GOT3 (cell line): Measurements from ENCODE around the gene MYZAP.

Source experiments
- DNase-seq: peaks from one replicate; lab custom pipeline; 2025; ENCODE audit warnings: mixed read lengths; lab: John Stamatoyannopoulos, UW

Gene MYZAP

DNA sequence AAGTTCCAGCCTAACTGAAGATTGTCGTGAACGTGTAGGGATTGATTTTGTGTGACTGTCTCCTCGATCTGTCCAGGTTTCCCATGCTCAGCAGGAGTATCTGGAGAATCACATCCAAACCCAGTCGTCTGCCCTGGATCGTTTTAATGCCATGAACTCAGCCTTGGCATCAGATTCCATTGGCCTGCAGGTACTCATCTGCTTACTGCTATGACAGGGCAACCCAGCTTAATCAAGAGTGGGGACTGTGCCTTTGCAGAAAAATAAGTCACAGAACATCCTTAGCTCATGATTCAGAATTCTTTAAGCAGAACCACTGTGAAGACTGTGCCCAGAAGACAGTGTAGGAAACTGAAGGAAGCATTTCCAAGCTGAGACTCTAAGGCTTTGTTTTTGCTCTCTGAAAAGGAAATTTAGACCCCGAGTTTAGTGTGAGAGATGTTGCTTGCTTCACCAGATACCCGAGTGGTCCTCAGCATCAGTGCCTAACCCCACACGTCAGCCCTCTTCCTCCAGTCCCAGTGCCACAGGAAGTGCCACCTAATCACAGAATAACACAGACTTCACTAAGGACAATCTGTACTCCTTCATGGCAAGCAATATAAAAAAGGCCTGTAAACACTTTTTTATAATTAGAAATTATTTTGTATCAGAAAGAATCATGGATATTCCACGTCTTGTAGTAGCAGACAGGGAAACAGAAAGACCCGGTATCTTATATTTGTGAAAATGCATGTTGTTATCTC lies 34.2 kb downstream of the MYZAP start:
- no peak for DNase-seq

DNA sequence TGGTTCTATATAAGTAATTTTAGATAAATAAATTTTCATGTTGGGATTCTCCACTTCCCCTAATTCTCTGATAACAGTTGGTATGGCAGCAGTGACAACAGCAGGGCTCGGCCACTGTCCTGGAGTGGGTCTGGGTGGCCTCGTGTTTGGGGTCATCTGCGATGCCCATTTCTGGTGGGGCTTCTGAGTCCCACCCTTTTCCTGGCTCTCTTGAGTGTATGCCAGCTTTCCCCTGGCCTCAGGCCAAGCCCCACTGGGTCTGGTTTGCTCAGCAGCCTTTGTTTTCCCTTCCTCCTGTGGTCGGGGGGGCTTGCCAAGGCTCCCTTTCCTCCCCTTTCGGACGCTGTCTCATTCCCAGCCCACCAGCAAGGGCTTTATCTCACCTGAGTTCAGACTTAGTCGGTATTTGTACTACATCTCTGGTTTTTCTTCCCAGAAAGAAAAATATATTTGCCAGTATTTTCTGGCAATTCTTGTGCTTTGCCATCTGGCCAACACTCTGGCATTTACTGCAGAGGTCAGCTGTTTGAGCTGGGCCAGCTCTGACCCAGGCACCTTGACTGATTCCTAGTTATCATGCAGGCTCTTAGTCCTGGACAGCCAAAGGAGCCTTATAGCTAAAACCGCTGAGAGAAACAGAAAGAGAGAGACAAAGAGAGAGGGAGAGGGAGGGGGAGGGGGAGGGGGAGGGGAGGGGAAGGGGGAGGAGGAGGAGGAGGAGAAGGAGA lies 35.2 kb downstream of the MYZAP start:
- no peak for DNase-seq

DNA sequence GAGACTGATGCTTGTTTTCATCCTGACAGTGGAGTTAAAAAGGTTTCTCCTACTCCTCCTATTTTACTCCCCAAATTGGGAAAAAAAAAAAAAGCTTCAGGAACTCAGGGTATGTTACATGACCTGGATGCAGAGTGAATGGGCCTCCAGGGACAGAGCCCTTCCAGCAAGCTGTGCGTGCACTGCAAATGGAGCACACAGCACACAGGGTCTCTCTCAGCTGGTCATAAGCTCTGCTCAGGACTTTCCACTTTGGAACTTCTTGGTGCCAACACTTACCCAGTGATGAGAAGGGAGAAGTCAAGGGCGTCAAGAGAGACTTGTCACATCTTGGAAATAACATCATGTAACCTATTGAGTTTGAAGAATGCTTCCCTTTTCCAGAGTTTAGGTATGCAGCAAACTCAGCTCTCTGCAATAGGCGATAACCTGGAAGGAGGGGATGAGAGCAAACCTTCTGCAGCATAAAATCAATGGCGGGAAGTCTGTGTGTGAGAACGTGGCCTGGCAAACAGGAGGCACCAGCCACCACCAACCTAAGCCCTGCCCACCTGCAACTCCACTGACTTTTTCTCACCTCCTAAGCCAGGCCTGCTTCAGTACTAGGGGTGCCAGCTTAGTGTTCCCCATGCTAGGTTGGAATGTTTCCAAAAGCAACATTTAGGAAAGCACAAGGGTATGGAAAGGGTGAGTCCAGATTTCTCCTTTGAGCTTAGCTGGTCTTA lies 39.8 kb downstream of the MYZAP start:
- DNase-seq, result no peak

DNA sequence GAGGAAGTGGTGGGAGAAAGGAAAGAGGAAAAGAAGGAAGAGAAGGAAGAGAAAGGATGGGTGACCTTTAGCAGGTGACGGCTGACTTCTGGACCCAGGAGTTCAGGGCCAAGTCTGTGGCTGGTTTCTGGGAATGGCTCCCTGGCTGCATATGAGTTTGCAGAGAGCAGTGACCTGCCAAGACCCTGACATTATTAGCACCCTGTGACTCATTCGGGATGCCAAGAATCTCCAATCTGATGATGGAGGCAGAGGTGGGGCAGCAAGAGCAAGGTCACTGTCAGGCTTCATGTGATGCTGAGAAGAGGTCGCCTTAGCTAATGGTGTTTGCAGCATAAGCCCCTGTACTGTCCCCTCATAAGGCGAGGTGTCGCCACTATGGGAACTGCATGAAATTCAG lies 42.6 kb downstream of the MYZAP start:
- no peak for DNase-seq

DNA sequence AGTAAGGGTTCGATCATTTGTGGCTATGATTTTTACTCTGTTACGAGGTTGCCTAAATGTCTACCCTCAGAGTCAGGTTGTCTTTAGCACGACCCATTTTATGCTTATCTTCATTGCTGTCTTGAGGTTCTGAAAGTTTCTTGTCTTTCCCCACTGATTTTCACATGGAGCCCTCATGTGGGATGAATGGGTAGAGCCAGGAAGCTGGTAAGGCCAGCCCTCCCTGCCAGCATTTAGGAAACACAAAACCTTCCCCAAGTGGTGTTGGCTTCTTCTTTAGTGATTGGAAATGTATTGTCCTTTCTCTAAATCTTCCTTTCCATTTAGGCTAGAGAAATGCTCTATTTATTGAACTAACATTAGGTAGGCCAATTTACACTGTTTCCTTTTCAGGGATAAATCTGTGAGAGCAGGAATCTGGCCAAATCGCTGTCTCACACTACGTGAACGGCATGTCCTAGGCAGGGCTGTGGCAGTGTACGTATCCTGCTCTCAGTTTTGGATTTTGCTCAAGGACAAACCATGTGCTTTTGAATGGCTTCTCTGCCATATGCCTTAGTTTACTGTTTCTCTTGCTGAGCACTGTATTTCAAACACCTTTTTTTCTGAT lies 43.7 kb downstream of the MYZAP start:
- no peak for DNase-seq

DNA sequence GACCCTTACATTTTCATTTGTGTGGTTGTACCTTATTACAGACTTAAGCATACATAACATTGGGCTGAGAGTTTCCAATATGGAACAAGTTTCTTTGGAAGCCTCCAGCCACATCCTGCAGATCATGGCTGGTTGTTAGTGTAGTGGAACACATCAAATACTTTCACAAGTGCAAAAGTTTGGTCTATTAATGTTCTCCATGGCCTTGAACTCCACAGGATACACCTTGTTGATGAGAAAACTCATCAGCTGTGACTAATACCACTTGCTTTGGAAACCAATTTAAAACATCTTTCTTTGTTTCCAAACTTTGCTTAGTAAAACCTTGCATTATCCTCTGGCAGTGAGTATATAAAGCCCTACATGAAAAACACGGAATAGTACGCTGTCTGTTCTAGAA lies 46.1 kb downstream of the MYZAP start:
- no peak for DNase-seq

DNA sequence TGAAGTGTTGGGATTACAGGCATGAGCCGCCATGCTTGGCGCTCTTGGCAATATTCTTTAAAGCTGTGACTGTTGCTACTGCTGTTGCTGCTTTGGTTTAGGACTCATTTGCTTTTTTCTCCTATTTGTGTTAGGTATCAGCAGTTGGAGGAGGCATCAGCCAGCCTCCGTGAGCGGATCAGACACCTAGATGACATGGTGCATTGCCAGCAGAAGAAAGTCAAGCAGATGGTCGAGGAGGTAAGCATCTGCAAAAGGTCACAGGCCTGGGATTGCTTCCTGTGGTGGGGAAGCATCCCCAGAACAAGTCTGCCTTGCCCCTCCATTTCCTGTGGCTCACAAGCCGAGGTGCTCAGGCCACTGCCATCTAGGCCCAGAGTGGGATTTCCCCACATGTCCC lies 47.6 kb downstream of the MYZAP start:
- no peak for DNase-seq

DNA sequence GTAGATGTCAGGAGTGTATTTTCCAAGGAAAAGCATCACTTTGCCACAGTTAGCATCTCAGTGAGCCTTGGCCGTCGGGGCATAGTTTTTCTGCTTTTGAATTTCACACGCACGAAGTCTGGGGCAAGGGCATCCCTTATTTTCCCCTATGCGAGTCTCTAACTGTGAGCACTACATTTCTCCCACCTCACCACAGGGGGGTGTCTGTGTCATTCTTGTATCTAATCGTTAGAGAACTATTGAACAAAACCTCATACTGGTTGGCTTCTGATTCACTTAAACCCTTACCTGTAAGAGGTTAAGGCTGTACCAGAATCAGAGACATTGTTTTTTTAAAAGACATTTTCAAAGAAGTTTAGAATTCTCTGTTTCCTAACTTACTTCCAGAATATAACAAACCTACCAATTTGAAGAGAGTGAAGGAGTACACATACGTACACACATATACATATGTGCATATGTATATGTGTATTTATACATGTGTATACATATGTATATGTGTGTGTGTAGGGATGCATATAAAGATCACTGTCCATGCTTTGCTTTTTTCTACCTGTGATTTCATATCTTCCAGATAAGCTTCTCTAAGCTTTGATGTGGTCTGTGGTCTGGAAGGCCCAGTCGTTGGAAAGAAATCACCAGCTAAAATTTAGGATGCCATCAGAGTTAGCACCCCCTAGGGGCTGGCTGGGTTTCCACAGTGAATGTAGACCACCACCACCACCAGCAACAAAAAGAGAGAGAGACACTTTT lies 49.4 kb downstream of the MYZAP start:
- no peak for DNase-seq

DNA sequence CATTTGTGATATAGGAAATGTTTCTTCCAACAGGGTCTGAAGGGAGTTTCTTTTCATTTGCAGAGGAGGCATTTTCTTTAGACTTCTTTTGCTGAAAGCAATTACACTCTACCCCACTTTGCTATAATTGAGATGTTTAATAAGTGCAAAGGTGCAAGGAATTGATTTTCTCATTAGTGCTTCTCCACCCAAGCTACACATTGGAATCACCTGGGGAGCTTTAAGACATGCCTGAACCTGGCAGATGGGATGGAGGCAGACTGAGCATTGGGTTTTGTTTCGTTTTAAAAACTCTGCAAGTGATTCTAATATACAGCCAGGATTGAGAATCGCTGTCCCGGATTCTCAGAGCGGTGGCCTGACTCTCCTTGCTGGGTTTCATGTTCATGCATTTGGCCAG lies 52.1 kb downstream of the MYZAP start:
- no peak for DNase-seq

DNA sequence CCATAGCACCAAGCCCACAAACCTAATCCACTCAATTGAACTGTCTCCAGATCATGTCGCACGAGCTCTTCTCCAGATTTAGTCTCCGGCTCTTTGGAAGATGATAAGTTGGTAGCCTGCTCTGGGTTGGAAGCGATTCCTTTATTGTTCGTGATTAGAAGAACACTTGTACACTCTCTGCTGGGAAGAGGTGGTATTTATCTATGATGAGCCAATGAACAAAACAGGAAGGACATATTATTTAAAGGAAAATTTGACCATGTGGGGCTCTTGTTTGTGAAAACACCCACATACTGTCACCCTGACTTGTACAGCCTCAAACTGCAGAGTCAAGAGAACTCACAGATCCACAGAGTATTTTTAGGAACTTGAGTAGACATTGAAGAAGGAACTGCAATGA lies 54.4 kb downstream of the MYZAP start:
- DNase-seq, result no peak

DNA sequence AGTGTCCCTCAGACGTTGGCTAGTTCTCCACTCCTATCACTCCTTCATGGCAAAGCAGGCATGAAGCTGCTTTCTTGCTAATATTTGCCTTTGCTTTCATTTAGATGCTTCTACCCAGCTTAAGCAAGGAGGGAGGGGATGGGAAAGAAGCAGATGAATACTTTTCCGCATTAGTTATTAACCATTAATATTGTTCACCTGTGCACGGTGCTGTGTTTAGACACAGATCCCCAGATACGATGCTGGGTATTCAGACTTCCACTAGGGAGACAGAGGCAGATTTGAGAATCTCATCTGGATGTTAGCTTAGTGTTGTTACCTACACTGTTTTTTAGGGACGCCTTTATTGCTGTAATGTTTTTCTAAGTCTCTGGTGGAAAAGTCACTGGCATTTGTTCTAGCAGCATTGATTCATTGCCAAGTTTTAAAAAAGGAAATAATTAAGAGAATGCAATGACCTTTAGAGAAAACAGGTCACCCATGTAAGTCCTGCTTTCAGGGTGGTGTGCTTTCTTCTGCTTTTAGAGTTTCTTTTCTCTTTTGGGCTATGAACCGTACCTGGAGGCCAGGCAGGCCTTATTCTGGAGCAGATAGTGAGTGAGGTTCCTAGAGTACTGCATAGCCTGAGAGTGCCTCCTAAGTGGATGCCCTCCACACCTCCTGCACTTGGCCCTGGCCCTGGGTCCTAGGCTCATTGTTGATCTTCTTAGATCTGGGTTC lies 55.5 kb downstream of the MYZAP start:
- no peak for DNase-seq

DNA sequence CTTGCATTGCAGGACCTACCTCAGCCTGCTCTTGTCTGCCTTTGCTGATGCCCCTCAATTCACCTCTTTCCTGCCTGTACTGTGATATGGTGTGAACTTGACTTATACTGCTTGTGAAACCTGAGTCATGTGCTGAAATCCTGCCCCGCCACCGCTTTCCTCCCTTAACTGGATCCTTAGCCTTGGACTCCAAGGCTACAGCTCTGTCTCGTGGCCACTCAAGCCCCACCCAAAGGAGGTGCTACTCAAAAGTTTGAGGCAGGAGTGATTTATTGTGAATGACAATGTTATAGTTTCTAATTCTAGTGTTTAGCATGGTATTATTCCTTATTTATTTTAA lies 56.1 kb downstream of the MYZAP start:
- DNase-seq, result no peak

DNA sequence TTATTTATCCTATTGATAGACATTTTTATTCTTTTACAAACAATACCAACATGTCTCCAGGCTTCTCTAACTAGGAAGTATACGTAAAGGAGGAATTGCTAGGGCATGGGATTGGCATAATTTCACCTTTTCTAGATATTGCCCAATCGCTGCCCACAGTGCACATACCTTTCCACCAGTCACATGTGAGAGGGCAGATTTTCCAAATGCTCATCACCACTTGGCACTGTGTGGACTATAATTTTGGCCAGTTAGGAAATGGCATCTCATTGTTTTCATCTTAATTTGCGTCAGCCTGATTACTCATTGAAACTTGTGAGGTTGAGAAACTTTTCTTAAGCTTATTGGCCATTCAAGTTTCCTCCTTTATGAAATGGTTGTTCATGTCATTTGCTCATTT lies 57.4 kb downstream of the MYZAP start:
- no peak for DNase-seq

DNA sequence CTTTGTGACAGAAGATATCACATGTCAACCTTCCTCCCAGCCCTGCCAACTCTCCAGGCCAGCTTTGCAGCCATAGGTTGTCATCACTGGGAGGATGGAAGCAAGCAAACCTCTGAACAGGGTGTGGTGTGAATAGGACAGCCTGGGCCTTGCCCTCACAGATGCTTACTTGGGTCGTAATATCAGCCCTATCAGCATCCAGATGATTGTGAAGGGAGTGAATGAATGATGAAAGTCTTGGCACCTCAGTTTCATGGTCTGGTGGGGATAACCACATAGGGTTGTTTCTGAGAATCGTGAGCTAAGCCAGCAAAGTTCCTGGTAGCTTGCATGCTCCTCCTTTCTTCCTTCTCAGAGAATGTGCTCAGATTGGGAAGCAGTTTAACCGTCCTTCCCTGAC lies 59.7 kb downstream of the MYZAP start:
- no peak for DNase-seq

DNA sequence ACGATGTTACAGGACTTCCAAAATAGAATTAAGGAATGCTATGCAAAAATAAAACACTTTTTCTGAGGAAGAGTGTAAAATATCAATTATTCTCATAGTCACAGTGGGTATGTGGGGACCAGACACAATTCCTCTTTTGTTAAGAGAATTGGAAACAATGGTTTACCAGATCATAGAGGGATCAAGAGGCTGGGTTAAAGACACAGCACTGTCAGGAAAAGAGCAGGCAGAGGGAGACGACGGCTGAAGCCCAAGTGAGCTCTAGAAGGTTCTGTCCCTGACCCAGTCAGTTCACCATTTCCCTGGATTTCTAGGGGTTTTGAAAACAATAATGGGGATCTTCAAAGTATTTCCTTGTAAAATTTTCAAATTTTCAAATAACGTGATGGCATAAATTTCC lies 60.8 kb downstream of the MYZAP start:
- no peak for DNase-seq

DNA sequence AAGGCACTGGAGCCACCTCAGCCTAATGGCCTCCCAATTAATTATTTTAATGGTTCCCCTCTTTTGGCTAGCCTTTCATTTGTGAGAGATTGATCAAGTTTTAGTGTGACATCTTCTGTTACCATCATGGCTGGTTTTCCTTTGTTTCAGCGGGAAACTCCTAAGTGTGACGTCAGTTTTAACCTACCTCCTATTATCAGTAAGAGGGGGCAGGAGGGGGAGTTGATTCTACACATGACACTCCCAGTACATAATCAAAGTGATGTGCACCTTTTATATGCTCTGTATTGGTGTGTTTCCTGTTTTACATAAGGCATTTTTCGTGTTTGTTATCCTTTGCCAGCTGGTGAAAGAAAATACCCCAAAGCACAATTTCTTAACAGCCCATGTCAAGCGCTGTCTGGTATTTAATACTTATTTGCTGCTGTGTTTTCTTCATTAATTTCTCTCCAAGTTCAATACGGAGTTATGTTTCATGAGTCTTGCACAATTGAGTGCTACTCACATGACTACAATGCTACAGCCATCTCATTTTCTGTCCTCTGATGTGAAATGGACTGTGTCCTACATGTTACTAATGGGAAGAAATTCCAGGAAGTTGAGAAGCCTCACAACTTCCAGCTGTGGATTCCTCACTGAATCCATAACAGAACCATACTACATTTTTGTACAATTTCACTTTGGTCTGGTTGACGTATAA lies 62.6 kb downstream of the MYZAP start:
- no peak for DNase-seq

DNA sequence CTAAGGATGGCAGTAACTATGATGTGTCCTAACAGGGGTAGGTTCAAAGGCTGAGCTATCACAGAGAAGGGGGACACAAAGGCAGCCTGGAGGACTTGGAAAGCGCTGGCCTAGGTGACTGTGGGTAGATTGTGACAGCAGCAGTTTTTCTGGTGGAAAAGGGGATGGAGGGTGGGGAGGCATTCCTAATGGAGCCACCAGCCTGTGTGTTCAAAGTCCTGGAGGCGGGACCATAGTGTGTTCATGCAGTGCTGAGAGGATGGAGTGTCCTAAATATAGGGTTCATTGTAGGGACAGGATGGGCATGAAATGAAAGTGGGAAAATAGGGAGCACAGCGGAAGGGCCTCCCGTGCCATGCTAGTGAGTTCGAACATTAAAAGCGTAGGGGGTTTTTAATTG lies 63.3 kb downstream of the MYZAP start:
- no peak for DNase-seq

DNA sequence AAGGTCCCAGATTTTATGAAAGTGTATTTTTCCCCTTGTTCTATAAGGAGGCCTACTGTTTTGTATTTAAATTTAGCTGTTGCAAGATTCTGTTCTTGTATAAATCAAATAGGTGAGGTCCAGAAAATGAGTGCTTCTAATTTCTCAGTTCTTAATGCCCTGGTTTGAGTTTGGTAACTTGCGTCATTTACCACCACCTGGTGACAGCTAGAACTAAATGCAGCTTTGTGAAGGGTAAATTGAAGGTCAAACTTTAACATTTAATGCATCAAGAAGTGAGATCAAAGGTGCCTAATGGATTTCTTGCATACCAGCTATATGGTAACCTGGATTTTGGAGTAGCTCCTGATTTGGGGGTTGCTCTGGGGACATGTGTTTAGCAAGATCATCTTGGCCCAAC lies 64.1 kb downstream of the MYZAP start:
- no peak for DNase-seq

DNA sequence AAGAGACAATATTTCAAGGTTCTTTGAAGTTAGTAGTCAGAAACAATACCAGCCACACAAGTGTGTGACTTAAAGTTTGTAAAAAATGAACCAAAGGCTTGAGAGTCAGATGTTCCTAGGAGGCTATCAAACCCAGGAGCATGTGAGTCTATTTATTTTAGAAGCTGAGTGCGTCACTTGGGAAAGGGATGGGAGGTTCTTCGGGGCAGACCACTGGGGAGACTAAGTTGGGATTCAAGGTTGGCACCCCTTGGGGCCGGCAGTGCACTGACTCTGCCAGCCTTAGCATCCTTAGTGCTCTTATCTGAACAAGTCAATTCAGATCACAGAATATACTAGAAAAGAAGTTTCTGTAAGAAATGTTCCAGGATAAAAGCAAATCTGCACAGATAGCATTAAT lies 64.7 kb downstream of the MYZAP start:
- no peak for DNase-seq

DNA sequence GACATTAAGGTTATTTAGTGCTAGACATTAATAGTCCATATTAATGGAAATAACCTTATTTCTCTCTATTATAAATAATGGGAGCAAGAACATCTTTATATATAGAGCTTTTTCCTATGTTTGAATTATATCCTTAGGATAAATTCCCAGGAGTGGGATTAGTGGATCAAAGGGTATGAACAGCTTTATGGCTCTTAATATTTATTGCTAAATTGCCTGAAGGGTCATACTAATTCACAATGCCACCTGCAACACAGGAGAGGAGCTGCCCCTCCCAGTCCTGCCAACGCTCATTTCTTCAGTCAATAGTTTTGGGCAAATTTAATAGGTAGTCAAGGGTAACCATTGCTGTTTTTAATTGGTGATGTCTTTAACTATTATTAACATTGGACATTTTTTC lies 65.9 kb downstream of the MYZAP start:
- no peak for DNase-seq
